IPS-20b (cell line): ENCODE results near the gene S100PBP.

Source experiments
- H3K27ac ChIP-seq: one replicate; pipeline ENCODE4 v1.5.1; 2013; ENCODE audit warnings: low read length
- H3K27me3 ChIP-seq: 2 replicates; pipeline ENCODE4 v1.6.1; 2013; ENCODE audit warnings: mild to moderate bottlenecking, low read length, inconsistent platforms; ENCODE audit not compliant: insufficient read depth
- H3K36me3 ChIP-seq: 2 replicates; pipeline ENCODE4 v1.6.1; 2013; ENCODE audit warnings: low read depth, mild to moderate bottlenecking, inconsistent platforms, low read length, moderate library complexity; ENCODE audit not compliant: insufficient read depth
- H3K4me1 ChIP-seq: 2 replicates; pipeline ENCODE4 v1.6.1; 2013; ENCODE audit warnings: mild to moderate bottlenecking, control low read depth, inconsistent platforms, low read length, moderate library complexity; ENCODE audit not compliant: insufficient read depth
- H3K4me3 ChIP-seq: 2 replicates; pipeline ENCODE4 v1.5.1; 2013; ENCODE audit warnings: mild to moderate bottlenecking, low read length, inconsistent platforms
- H3K9ac ChIP-seq: 2 replicates; pipeline ENCODE4 v1.6.1; 2013; ENCODE audit warnings: low read depth, mild to moderate bottlenecking, inconsistent platforms, low read length, moderate library complexity
- H3K9me3 ChIP-seq: 2 replicates; pipeline ENCODE4 v1.6.1; 2013; ENCODE audit warnings: mild to moderate bottlenecking, low read depth, low read length, inconsistent platforms; ENCODE audit not compliant: insufficient read depth

S100PBP gene

GRCh38 chr1:32817159-32817814, at the start of gene S100PBP, which contains the start of gene YARS1:
Gene S100PBP (plus strand): TSS chr1:32817653. CDS start chr1:32826100, 8,447 bp downstream.
Gene YARS1 (minus strand): TSS chr1:32817358. CDS start chr1:32817244, 114 bp downstream.
- Histone ChIP-seq H3K36me3 (peaks cover 16% of the 10 kb centered on the region; the same call in 1 of the 2 replicates), H3K4me3 (peak within 1 kb of the TSS; percentile 86), H3K4me1 (peaks cover 19% of the 10 kb centered on the region; the same call in 1 of the 2 replicates), H3K27ac (peak within 1 kb of the TSS; percentile 96), H3K9ac (peak within 1 kb of the TSS; percentile 99), H3K27me3 (no peaks in the 10 kb centered on the region), H3K9me3 (no peaks in the 10 kb centered on the region)

GRCh38 chr1:32768110-32768850, 49.2 kb upstream of the S100PBP start:
- Histone ChIP-seq H3K9me3 (no peaks in the 10 kb centered on the region), H3K27ac (no peak overlapping the region), H3K27me3 (no peaks in the 10 kb centered on the region), H3K36me3 (peaks cover 39% of the 10 kb centered on the region), H3K4me3 (no peak overlapping the region), H3K4me1 (peaks cover 25% of the 10 kb centered on the region), H3K9ac (no peak overlapping the region)

- H3K9me3 ChIP-seq = no peaks in the 10 kb centered on the region
- peaks cover 48% of the 10 kb centered on the region for H3K36me3 ChIP-seq
- no peak overlapping the region for H3K27ac ChIP-seq
- H3K27me3 ChIP-seq = no peaks in the 10 kb centered on the region
- H3K4me1 ChIP-seq = peaks cover 23% of the 10 kb centered on the region
- H3K4me3 ChIP-seq = no peak overlapping the region
- no peak overlapping the region for H3K9ac ChIP-seq
Measured at GRCh38 chr1:32769524-32770220, 47.8 kb upstream of the S100PBP start.

GRCh38 chr1:32770221-32770731, 47.2 kb upstream of the S100PBP start:
- H3K4me1 ChIP-seq = peaks cover 17% of the 10 kb centered on the region

GRCh38 chr1:32770741-32771548, 46.5 kb upstream of the S100PBP start:
- H3K9ac ChIP-seq = no peak overlapping the region
- no peak overlapping the region for H3K4me3 ChIP-seq
- H3K9me3 ChIP-seq = no peaks in the 10 kb centered on the region
- no peaks in the 10 kb centered on the region for H3K27me3 ChIP-seq
- H3K36me3 ChIP-seq = peaks cover 61% of the 10 kb centered on the region
- H3K27ac ChIP-seq = no peak overlapping the region
- peaks cover 14% of the 10 kb centered on the region for H3K4me1 ChIP-seq

More at GRCh38 chr1:32770221-32770731, 47.2 kb upstream of the S100PBP start:
- Histone ChIP-seq H3K27me3 (no peaks in the 10 kb centered on the region), H3K9ac (no peak overlapping the region), H3K4me3 (no peak overlapping the region), H3K36me3 (peaks cover 54% of the 10 kb centered on the region), H3K27ac (no peak overlapping the region), H3K9me3 (no peaks in the 10 kb centered on the region)

- no peak overlapping the region for H3K27ac ChIP-seq
- H3K4me1 ChIP-seq = peaks cover 9% of the 10 kb centered on the region
Measured at GRCh38 chr1:32771561-32772280, 45.7 kb upstream of the S100PBP start.

GRCh38 chr1:32772281-32773017, 45.0 kb upstream of the S100PBP start:
- peaks cover 4% of the 10 kb centered on the region; the same call in 1 of the 2 replicates for H3K4me1 ChIP-seq
- no peak overlapping the region for H3K9ac ChIP-seq
- H3K36me3 ChIP-seq = peaks cover 68% of the 10 kb centered on the region
- H3K27ac ChIP-seq = no peak overlapping the region
- no peaks in the 10 kb centered on the region for H3K9me3 ChIP-seq
- H3K27me3 ChIP-seq = no peaks in the 10 kb centered on the region
- no peak overlapping the region for H3K4me3 ChIP-seq

More at GRCh38 chr1:32771561-32772280, 45.7 kb upstream of the S100PBP start:
- H3K36me3 ChIP-seq = peaks cover 68% of the 10 kb centered on the region
- H3K9me3 ChIP-seq = no peaks in the 10 kb centered on the region
- H3K4me3 ChIP-seq = no peak overlapping the region
- H3K9ac ChIP-seq = no peak overlapping the region
- no peaks in the 10 kb centered on the region for H3K27me3 ChIP-seq

GRCh38 chr1:32773018-32773763, 44.3 kb upstream of the S100PBP start:
- H3K36me3 ChIP-seq = peaks cover 68% of the 10 kb centered on the region
- no peaks in the 10 kb centered on the region for H3K9me3 ChIP-seq
- no peak overlapping the region for H3K4me3 ChIP-seq
- no peak overlapping the region for H3K27ac ChIP-seq
- no peaks in the 10 kb centered on the region for H3K4me1 ChIP-seq
- H3K27me3 ChIP-seq = no peaks in the 10 kb centered on the region
- no peak overlapping the region for H3K9ac ChIP-seq

- Histone ChIP-seq H3K27me3 (no peaks in the 10 kb centered on the region), H3K9ac (no peak overlapping the region), H3K9me3 (no peaks in the 10 kb centered on the region), H3K4me1 (no peaks in the 10 kb centered on the region), H3K27ac (no peak overlapping the region), H3K36me3 (peaks cover 67% of the 10 kb centered on the region), H3K4me3 (no peak overlapping the region)
Measured at GRCh38 chr1:32773764-32774463, 43.5 kb upstream of the S100PBP start.
